T-helper 2 cell treated with Interferon-gamma antibody and Interleukin-4, amounts not matched to agents 100 ng/mL and 5 ng/mL, for 36 hours (primary cell): ENCODE data around the gene CDC123. TPM values are rescaled to one million over a fixed set of nuclear protein-coding genes. Genes with fewer than 3 reads are reported as not detected.

ENCODE experiments used
- intact Hi-C: fragments of 100-400 bp; cut with micrococcal nuclease; formaldehyde crosslinking; loops from one replicate; pipeline ENCODE4 v1.15.1; 2023
- total RNA-seq: library from RNA; stranded (reverse); gene quantifications from 2 replicates; pipeline ENCODE4 v1.2.3, GENCODE V29; 2022

The CDC123 gene
- total RNA-seq, 1 donor from 2014 or later, result 102 TPM

GRCh38 chr10:12188656-12189055 is 7.3 kb upstream of the CDC123 start:
- intact Hi-C loops, result no loop called here

GRCh38 chr10:12189426-12189825 is 6.6 kb upstream of the CDC123 start:
- intact Hi-C loops, result no loop called here

- intact Hi-C loops, result loop anchor here (10.0 kb wide), 1 partner anchor 153 kb away; the partner anchor contains the start of gene CAMK1D
Measured at GRCh38 chr10:12191715-12192114, 4.3 kb upstream of the CDC123 start.

- intact Hi-C loops, result loop anchor here (10.0 kb wide), 1 partner anchor 152 kb away; the partner anchor contains the start of gene CAMK1D
Measured at GRCh38 chr10:12193193-12193592, 2.8 kb upstream of the CDC123 start.

- intact Hi-C loops, result loop anchor here (1.0 to 10.0 kb wide), 7 partner anchors 14 to 907 kb away; partner anchors contain the start of genes CAMK1D, DHTKD1, OPTN and SEC61A2
Measured at GRCh38 chr10:12194752-12195271, 1.2 kb upstream of the CDC123 start.

GRCh38 chr10:12195281-12195602 is 746 bp upstream of the CDC123 start:
- intact Hi-C loops, result loop anchor here (1.0 to 10.0 kb wide), 7 partner anchors 14 to 907 kb away; partner anchors contain the start of genes CAMK1D, DHTKD1, OPTN and SEC61A2

GRCh38 chr10:12196531-12197211 is 683 bp downstream of the CDC123 start:
- intact Hi-C loops, result loop anchor here (5.0 to 10.0 kb wide), 3 partner anchors 148 to 906 kb away; partner anchors contain the start of genes CAMK1D and OPTN

- intact Hi-C loops, result loop anchor here (5.0 to 10.0 kb wide), 3 partner anchors 147 to 904 kb away; partner anchors contain the start of genes CAMK1D and OPTN
Measured at GRCh38 chr10:12198156-12198555, 2.2 kb downstream of the CDC123 start.

- intact Hi-C loops, result no loop called here
Measured at GRCh38 chr10:12200850-12201249, 4.9 kb downstream of the CDC123 start.

GRCh38 chr10:12201543-12201942 is 5.6 kb downstream of the CDC123 start:
- intact Hi-C loops, result no loop called here

GRCh38 chr10:12202226-12202625 is 6.2 kb downstream of the CDC123 start:
- intact Hi-C loops, result no loop called here

GRCh38 chr10:12205082-12205481 is 9.1 kb downstream of the CDC123 start:
- intact Hi-C loops, result no loop called here

GRCh38 chr10:12207114-12207513 is 11.1 kb downstream of the CDC123 start:
- intact Hi-C loops, result no loop called here

GRCh38 chr10:12208460-12208859 is 12.5 kb downstream of the CDC123 start:
- intact Hi-C loops, result no loop called here

GRCh38 chr10:12212454-12212853 is 16.5 kb downstream of the CDC123 start:
- intact Hi-C loops, result no loop called here

GRCh38 chr10:12213621-12214020 is 17.6 kb downstream of the CDC123 start:
- intact Hi-C loops, result loop anchor here (1.0 to 2.0 kb wide), 2 partner anchors 443 to 497 kb away; no protein-coding TSS in a partner anchor

GRCh38 chr10:12214093-12214492 is 18.1 kb downstream of the CDC123 start:
- intact Hi-C loops, result loop anchor here (1.0 to 2.0 kb wide), 2 partner anchors 442 to 497 kb away; no protein-coding TSS in a partner anchor

GRCh38 chr10:12214763-12215218 is 18.8 kb downstream of the CDC123 start:
- intact Hi-C loops, result loop anchor here (1.0 to 2.0 kb wide), 2 partner anchors 442 to 496 kb away; no protein-coding TSS in a partner anchor

GRCh38 chr10:12218991-12219390 is 23.0 kb downstream of the CDC123 start:
- intact Hi-C loops, result no loop called here

GRCh38 chr10:12221323-12222298 is 25.6 kb downstream of the CDC123 start:
- intact Hi-C loops, result no loop called here

GRCh38 chr10:12225444-12225843 is 29.5 kb downstream of the CDC123 start:
- intact Hi-C loops, result no loop called here
